GM19397 (cell line): ENCODE results near the gene TCAP.

Experiments
- ATAC-seq: cut with Tn5 transposase; IDR thresholded peaks from one replicate; pipeline ENCODE4 v1.9.1; 2021; ENCODE audit warnings: mild to moderate bottlenecking, moderate library complexity; ENCODE audit not compliant: unreplicated experiment

TCAP gene

DNA sequence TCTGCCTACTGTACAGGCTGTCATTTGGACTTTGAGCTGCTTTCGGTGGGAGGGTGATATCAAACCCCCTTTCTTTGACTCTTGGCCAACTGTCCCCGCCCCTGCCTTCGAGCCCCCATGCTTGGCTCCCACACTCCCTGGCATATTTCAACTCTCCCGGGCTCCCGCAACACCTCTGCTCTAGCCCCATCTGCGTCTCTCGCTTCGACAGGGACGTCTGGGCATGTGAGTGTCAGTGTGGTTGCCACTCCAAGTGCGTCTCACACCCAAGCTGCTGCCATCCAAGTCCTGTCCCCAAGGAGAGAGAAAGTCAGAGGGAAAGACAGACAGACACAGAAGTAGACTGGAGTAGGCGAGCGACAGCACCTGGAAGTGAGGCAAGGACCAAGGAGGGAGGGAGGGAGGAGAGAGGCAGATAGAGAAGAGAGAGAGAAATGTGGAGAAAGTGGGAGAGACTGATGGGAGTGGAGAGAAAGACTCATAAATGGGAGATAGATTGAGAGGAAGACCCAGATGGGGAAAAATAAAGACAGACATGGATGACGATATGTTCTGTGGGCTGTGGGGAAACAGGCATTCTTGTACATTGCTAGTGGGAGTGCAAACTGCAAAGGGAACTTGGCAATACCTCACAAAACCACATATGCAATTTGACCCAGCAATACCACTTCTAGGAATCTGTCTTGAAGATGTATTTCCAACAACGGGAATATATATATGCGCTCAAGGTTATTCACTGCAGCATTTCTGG, 16.4 kb upstream of the TCAP start:
- no peak for ATAC-seq

DNA sequence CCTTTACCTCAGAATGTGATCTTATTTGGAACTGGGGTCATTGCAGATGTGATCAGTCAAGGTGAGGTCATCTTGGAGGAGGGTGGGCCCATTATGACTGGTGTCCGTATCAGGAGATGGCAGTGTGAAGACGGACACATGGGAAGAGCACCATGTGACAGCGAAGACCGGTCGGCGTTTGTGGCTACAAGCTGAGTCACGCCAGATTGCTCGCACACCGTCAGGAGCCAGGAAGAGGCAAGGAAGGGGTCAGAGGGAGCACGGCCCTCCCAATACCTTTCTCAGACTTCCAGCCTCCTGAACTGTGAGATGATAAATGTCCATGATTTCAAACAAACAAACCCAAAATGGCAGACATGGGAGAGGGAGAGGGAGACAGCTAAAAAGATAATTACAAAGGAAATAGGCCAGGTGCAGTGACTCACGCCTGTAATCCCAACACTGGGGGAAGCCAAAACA, 15.0 kb upstream of the TCAP start:
- no peak for ATAC-seq

DNA sequence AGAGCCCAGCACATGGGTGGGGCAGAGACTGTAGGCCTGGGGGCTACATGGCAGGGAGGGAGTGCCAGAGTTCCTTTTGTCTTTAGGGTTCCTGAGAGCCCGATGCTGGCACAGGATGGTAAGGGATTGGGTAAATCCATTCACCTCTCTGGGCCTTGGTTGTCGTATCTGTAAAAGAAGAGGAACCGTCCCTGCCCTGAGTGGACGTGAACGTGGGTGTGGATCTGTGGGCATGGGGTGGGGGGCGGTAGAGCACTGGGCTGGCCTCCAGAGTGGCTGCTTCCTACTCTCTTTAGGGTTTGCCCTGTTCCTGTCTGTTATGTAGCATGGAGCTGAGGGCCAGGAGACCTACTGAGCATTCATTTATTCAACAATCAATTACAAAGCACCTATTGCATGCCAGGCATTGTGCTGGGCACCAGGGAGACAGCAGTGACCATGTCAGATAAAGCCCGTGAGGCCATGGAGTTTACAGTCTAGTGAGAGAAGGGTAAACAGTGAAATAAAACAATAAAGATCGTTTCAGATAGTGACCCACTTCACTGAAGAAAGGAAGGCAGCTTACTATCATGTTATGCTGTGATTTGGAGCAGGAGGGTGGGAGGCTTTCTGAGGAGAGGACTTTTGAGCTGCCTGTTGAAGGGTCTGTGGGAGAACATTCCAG, 13.1 kb upstream of the TCAP start:
- no peak for ATAC-seq

DNA sequence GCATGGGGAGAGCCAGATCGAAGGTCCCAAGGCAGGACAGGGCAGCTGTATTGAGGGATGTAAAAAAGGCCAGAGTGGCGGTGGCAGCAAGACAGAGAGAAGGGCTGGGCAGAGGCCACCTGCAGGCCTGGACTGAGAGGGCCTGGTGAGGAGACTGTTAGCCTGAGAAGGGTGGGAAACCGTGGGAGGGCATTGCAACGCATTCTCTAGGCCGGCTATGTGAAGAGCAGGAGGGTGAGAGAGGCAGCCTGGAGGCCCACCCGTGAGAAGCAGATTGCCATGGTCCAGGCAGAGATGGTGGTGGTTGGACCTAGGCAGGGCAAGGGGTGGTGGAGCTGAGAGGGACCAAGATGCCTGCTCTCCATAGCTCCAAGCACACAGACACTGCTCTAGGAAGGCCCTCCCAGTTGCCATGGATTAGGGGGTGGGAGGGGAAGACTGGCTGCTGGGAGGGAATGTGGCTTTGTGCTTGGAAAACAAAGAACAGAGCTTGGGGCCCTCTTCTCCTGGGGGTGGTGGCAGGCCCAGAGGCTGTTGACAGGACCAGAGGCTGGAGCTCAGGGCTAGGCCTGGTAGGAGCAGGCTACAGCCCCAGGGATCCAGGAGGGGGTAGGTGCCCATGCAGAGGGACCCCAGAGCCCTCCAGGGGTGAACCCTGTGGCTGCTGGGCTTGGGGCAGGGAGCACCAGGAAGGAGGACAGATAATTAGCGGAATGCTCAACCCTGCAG, 12.4 kb upstream of the TCAP start:
- no peak for ATAC-seq

DNA sequence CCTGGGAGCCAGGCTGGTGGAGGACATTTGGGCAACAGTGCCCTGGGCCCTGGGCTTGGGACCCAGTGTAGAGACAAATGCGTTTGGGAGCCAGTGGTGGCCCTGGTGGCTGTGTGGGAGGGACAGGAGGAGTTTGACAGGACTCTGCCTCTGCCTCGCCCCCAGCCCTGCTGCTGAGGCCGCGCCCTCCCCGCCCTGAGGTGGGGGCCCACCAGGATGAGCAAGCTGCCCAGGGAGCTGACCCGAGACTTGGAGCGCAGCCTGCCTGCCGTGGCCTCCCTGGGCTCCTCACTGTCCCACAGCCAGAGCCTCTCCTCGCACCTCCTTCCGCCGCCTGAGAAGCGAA, 11.9 kb upstream of the TCAP start:
- no peak for ATAC-seq

DNA sequence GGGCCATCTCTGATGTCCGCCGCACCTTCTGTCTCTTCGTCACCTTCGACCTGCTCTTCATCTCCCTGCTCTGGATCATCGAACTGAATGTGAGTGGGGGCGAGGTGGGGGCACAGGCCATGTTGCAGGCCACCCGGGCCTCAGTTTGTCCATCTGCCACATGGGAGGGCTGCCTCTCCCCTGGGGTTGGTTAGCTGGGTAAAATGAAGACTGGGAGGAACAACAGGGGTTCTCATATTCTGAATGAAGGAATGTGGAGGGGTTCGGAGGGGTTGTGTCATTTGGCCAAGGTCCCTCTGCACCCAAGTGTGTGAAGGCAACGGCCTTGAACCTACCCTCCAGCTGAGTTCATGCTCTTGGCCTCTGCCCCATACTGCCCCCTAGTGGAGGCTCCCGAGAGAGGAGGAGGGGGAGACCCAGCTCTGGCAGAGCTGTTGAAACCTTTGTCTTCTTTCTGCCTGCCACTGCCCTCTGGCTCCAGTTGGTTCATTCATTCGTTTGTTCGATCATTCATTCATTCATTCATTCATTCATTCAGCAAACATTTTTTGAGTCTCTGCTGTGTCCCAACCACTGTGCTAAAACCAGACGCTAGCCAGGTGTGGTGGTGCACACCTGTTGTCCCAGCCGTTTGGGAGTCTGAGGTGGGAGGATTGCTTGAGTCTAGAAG, 11.4 kb upstream of the TCAP start:
- ATAC-seq: no peak

DNA sequence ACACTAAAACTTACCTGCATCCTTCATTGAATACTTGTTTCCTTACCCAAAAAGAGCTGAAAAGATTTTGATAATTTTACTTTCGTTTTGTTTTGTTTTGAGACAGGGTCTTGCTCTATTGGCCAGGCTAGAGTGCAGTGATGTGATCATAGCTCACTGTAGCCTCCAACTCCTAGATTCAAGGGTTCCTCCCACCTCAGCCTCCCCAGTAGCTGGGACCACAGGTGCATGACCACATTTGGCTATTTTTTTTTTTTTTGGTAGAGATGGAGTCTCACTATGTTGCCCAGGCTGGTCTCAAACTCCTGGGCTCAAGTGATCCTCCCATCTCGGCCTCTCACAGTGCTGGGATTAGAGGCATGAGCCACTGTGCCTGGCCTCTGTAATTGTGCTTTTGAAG, 10.0 kb upstream of the TCAP start:
- no peak for ATAC-seq

DNA sequence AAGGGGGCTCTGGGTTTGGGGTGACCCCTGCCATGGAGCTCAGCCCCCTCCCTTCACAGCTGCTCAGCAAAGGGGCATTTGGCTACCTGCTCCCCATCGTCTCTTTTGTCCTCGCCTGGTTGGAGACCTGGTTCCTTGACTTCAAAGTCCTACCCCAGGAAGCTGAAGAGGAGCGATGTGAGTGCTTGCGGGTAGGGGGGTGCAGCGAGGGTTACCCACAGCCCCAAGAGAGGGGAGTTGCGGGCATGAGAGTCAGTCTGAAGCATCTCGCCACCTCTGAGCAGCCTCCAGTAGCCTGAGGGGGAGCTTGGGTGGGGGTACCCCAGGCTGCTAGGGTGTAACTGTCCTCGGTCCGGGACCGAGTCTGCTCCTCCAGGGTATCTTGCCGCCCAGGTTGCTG, 6.8 kb upstream of the TCAP start:
- no peak for ATAC-seq

DNA sequence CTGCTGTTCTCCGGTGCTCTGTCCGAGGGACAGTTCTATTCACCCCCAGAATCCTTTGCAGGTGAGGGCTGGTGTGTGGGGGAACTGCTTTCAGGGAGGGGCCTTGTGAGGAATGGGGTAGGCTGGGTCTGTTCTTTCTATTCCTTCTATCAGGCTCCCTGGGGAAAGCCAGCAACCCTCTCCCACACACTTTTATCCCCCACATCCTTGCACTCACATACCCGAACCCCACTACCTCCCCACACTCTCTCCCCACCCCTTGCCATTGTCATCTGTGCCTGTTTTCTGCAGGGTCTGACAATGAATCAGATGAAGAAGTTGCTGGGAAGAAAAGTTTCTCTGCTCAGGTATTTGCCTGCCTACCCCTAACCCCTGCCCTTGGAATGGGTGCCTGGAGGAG, 6.4 kb upstream of the TCAP start:
- ATAC-seq: no peak

DNA sequence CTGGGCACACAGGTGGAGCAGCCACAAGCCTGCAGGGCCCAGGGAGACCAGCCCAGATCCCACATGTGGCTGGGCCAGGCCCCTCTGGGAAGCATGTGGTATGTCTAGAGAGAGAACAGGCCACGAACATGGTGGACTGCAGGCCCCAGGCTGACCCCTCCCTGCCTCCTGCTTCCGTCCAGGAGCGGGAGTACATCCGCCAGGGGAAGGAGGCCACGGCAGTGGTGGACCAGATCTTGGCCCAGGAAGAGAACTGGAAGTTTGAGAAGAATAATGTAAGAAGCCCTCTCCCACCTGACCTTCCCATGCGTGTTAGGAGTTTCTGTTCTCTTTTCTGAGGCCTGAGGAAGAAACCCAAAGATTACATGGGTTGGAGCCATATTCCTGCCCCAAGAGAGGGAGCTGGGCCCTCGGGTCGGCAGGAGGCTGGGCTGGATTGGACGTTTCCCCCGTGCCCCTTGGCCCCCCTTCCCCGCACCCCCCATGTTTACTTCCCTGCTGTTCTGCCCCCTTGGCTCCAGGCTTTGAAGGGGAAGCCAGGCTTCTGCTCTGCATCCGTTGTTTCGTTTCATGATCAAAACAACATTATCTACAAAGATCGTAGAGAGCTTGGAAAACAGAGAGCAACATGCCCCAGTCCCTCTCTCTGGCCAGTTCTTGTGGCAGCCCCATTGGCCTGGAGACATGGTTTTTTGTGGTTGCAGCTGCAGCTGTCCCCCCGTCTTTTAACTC, 5.7 kb upstream of the TCAP start:
- ATAC-seq: no peak

DNA sequence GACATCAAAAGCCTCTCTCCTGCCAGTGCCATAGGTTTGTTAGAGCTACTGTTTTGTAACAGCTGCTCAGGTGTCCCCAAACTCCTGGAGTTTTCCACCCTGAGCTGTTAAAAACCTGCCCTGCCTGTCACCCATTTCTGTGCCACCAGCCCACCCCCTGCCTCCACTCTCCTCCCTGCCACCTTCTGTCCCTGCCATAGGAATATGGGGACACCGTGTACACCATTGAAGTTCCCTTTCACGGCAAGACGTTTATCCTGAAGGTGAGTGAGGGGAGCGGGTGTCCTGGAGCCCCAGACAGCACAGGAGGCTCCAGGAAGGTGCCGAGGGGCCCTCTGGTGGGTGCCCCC, 5.2 kb upstream of the TCAP start:
- ATAC-seq: no peak

DNA sequence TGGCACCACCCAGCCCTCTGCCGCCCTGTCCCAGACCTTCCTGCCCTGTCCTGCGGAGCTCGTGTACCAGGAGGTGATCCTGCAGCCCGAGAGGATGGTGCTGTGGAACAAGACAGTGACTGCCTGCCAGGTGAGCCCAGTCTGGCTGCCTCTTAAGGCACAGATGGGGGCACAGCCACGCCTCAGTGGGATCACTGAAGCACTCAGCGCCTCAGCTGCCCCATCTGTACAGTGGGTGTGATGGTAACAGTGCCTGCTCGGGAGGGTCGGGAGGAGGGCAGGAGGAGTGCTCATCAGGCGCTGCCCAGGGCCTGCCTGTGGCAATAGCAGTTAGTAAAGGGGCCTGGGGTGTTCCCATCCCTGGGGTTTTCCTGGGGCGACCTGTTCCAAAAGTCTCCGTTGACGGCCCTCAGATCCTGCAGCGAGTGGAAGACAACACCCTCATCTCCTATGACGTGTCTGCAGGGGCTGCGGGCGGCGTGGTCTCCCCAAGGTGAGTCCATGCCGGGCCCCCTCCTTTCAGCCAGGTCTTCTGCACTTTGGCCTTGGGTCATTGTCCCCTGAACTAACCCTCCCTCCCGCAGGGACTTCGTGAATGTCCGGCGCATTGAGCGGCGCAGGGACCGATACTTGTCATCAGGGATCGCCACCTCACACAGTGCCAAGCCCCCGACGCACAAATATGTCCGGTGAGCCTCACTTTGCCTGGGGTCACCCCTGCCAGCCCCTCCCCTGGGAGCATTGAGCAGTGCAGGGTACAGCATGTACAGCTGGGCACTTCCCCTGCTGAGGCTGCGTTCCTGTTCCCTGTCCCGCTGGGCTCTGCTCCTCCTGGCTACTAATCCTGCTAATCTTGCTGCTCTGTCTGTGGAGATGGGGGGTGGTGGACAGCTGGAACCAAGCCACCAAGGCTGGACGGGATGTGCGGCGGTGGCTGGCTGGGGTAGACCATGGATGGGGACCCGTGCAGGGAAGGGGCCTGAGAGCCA, 4.5 kb upstream of the TCAP start:
- no peak for ATAC-seq

DNA sequence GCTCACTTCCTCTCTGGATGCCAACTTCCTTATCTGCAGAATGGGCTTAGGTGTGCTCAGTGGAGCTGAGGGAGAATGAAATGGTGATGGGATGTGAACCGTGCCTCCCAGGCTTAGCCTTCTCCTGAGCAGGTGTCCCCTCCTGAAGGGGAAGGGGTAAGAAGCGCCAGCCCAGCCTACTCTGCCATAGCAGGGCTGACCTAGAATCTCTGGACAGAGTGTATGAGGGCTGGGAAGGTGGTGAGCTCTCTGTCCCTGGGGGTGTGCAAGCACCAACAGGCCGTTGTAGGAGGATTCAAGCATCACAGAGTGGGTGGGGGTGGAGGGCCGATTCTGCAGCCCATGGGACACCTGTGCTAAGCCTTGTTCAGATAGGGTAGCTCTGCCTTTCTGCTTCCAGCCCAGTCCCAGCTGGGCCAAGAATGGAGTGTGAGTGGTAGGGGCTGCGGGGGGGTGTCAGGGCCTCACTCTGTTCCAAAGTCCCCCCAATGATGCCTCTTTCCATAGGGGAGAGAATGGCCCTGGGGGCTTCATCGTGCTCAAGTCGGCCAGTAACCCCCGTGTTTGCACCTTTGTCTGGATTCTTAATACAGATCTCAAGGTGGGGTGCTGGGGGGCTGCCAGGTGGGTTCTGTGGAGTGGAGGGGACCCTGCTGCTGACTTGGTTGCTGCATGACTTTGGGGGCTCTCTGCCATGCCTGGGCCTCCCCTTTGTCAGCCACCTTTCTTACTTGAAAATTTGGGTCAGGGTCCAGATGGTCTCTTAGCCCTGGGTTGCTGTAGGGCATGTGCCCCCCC, 3.2 kb upstream of the TCAP start:
- no peak for ATAC-seq

DNA sequence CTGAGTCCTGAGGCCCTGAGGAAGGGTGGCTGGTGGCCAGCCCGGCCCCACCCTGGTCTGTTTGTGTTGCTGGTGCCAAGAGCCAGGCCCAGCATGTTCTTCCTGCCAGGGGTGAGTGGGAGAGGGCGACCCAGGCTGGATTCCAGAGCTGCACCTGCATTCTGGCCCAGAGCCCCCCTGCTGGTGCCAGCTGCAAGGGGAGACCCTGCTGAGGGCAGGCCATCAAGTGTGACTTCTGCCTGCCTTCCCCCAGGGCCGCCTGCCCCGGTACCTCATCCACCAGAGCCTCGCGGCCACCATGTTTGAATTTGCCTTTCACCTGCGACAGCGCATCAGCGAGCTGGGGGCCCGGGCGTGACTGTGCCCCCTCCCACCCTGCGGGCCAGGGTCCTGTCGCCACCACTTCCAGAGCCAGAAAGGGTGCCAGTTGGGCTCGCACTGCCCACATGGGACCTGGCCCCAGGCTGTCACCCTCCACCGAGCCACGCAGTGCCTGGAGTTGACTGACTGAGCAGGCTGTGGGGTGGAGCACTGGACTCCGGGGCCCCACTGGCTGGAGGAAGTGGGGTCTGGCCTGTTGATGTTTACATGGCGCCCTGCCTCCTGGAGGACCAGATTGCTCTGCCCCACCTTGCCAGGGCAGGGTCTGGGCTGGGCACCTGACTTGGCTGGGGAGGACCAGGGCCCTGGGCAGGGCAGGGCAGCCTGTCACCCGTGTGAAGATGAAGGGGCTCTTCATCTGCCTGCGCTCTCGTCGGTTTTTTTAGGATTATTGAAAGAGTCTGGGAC, 2.4 kb upstream of the TCAP start:
- ATAC-seq: no peak

DNA sequence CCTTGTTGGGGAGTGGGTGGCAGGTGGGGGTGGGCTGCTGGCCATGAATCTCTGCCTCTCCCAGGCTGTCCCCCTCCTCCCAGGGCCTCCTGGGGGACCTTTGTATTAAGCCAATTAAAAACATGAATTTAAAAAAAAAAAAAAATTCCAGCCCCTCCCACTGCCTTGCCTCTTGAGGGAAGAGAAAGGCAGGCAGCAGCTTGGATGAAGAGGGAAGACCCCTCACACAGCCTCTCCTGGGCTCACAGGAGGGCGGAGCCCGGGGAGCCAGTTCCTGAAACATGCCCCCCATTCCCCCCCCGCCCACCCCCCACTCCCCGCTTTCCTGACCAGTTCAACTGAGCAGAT, 1.8 kb upstream of the TCAP start:
- ATAC-seq: no peak

DNA sequence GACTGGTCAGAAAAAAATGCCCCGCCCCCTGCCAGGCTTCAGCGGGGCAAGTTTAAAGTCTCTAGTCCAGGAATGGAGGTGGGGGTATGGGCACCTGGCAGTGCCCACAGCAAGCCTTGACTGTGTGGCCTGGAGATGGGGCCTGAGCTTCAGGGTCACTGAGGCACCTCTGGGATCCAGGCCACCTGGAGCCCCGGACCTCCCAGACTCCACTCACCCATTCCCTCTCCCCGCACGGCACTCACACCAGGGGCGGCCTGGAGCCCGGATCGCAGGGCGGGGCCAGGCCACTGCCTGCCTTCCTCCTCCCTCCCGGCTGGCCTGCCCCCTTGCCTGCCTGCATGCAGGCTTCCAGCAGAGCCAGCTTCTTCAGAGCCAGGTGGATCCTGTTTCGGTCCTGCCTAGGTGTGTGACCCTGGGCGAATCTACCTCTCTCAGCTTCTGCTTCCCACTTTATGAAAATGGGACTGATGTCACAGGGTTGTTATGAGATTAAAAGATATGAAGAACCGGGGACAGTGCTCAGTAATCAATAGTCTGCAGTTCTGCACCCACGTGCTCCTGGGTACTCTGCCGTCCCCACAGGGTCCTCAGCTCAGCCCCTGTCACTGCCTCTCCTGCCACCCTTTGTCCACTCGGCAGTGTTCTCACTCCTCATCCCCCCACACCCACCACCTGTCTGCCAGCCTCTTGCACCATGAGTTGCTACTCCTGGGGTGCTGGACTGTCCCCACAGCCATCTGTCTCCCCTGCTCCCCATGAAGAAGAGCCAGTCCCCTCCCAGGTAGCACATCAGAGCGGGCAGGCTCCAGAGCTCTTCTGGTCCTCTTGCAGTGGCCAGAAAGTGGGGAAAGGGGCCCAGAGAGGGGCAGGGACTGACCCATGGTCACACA, 1.2 kb upstream of the TCAP start:
- ATAC-seq: no peak

DNA sequence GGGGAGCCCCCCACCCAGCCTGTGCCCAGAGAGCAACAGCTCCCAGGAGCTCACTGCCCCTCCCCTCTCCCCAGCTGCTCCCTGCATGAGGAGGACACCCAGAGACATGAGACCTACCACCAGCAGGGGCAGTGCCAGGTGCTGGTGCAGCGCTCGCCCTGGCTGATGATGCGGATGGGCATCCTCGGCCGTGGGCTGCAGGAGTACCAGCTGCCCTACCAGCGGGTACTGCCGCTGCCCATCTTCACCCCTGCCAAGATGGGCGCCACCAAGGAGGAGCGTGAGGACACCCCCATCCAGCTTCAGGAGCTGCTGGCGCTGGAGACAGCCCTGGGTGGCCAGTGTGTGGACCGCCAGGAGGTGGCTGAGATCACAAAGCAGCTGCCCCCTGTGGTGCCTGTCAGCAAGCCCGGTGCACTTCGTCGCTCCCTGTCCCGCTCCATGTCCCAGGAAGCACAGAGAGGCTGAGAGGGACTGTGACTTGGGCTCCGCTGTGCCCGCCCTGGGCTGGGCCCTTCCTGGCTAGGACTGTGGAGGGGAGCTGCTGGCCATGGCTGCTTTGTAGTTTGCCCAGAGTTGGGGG, 584 bp downstream of the TCAP start:
- ATAC-seq: no peak
